Measurements from ENCODE around the gene TWIST2.

DNA sequence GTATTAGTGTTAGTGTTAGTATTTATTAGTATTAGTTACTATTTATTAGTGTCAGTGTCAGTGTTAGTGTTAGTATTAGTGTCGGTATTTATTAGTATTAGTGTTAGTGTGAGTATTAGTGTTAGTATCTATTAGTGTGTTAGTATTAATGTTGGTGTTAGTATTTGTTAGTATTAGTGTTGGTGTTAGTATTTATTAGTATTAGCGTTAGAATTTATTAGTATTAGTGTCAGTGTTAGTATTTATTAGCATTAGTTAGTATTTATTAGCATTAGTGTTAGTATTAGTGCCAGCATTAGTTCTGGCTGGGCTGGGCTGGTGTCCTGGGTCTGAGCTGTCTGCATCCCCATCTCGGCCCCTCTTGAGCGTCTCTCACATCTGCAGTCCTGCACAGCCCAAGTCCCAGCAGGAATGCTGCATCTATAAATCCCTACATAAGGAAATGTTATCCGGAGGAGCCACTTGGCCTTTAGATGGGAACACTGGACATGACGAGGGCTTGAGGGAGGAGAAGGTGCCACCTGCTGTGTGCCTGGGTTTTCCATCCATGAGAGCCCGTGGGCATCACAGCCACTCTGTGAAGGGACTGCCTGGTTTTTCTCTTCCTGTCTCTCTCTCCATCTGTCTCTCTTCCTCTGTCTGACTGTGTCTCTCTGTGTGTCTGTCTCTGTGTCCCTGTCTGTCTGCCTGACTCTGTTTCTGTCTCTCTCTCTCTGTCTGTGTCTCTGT is 33.6 kb downstream of the TWIST2 start:
- TF ChIP-seq CTCF (IDR thresholded peaks at IDR 0.05) = no peak
- TF ChIP-seq POLR2A (IDR thresholded peaks at IDR 0.05) = no peak

All from breast epithelium (tissue), 3 donors.